Measurements from ENCODE around the gene GLDN.

GLDN gene

DNA sequence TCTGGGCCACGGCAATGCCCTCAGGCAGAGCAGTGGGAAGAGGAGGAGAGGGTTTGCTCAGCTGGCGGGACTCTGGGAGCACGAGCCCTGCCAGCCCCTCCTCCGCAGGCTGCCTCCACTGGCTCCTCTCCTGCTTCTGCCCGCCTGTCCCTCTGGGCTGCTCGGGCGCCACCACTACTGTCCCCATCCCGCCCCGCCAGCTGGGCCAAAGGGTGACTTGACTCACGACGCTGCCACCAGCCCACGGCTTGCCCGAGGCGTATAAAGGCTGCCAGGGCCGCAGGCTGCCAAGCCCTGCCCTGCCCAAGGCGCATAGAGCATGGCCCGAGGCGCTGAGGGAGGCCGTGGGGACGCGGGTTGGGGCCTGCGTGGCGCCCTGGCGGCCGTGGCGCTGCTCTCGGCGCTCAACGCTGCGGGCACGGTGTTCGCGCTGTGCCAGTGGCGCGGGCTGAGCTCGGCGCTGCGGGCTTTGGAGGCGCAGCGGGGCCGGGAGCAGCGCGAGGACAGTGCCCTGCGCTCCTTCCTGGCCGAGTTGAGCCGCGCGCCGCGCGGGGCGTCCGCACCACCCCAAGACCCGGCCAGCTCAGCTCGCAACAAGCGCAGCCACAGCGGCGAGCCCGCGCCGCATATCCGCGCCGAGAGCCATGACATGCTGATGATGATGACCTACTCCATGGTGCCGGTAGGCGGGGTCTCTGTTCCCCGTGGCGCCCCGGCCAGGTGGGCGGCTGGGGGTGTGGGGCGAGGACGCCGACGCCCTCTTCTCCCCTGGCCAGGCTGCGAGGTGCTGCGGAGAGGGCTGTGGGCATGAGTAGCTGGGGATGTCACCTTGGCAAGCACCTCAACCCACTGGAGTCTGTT, at the start of gene GLDN:
GLDN (plus strand) TSS at position 290 of the 861 bp plus-strand sequence; CDS start at position 320, 30 bp downstream.
- DNase-seq, result no peak

GRCh38 chr15:51298620-51299019, 42.8 kb upstream of the GLDN start:
- DNase-seq, result no peak

DNA sequence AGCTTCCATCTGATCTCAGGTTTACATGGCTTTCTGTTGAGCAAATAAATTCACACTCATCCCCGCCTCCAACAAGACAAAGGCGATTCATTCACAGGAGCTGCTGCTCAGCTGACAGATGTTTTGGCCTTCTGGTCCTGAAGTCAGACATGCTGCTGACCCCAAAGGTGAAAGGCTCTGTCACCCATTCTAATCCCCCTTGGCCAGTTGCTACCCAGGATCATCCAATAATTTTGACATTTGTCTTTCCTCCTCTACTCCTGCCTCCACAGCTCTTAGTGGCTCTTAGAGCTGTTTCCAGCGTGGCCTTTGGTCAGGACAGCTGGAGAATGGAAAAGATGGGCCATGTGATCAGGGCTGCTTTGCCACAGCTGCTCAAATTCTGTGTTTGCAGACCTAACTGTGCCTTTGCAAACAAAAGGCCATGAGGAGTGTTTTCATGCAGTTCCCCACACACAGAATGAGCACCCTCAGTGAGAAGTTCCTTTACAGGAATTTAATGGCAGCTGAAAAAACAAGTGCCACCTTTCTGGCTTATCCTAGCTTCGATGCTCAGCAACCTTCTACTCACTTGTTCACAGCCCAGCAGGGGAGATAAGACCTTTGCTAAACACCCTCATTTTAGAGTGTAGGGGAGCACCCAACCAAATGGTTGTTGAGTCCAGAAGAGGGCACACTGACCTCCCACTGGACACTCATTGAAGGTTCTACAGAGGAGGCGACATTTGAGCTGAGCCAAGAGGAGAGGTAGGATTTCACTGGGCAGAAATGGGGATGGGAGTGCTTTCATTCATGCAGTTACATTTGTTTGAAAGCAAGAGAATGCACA, 42.1 kb upstream of the GLDN start:
- no peak for DNase-seq

GRCh38 chr15:51302480-51302879, 39.0 kb upstream of the GLDN start:
- DNase-seq, result no peak

- no peak for DNase-seq
Measured at GRCh38 chr15:51303462-51303980, 37.9 kb upstream of the GLDN start.

GRCh38 chr15:51307325-51307724, 34.1 kb upstream of the GLDN start:
- DNase-seq, result no peak

DNA sequence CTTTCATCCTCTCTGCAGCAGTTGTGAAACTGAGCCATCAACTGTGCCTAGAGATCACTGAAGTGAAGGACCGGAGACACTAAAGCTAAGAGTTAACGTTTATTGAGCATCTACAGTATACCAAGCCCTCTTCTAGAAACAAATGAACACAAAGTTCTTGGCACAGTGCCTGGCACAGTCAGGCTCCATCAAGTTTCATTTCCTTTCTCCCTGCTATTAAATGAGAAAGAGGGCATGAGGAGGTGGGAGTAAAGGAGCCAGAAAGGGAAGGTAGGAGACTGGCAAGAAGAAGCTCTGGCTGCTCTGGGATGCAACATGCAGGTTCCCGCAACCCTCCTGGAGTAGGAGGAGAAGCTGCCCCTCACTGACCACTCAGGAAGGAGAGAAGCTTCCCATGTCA, 33.6 kb upstream of the GLDN start:
- DNase-seq, result no peak

GRCh38 chr15:51310064-51310463, 31.4 kb upstream of the GLDN start:
- DNase-seq, result no peak

DNA sequence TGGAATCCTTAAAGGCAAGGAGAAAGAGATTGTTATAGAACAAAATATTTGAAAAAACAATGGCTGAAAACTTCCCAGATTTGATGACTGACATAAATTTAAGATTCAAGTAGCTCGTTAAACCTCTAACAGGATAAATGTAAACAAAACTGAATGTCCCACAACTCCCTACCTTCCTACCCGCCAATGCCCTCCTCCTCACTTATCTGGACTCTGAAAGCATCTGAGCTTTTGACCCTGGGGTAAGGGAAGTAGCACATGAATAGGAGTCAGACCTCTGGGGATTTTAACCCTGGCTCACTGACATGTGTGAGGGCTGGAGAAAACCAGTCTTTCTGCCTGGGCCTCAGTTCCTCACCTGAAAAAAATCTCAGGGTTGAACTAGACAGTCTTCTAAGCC, 29.9 kb upstream of the GLDN start:
- no peak for DNase-seq

DNA sequence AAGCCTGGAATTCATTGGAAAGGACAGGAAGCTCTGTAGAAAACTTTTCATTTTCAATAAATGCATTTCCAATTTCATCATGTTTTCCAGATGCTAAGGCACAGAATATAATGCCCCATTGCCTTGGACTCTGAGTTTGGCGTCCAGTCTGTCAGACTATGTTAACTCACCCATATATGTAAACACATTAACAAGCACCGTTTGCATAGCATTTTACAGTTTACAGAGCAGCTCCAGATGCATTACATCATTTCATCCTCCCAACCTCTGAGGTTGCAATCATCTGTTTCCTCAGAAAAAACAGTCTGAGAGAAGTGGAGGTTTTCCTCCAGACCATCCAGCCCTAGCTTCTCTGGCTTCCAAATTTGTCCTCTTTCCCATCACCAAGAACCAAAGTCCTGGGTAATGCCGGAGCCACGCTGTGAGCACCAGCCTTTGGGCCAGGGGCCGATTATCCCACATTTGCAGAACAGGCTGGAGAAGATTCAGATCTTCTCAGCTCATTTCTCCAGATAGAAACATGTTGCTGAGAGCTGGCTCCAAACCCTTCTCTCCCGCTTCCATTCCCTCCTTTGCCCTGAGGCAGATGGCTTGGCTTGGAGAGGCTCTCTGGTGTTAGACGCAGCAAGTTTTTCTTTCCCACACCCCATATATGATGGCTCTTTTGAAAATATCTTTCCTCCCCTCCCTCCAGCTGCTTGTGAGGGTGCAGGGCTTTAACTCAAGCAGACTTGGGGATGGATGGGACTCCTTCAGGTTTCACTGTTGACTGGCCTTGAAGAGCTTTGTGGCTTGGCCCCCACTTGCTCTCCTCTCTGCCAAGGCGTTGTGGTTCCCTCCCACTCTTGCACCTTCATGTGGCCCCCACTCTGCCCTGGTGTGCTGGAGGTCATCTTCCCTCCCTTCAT, 29.0 kb upstream of the GLDN start:
- no peak for DNase-seq

- DNase-seq, result no peak
Measured at GRCh38 chr15:51313074-51313393, 28.4 kb upstream of the GLDN start.

GRCh38 chr15:51313644-51314280, 27.7 kb upstream of the GLDN start:
- DNase-seq, result no peak

- DNase-seq, result no peak
Measured at GRCh38 chr15:51314391-51315337, 26.8 kb upstream of the GLDN start.

DNA sequence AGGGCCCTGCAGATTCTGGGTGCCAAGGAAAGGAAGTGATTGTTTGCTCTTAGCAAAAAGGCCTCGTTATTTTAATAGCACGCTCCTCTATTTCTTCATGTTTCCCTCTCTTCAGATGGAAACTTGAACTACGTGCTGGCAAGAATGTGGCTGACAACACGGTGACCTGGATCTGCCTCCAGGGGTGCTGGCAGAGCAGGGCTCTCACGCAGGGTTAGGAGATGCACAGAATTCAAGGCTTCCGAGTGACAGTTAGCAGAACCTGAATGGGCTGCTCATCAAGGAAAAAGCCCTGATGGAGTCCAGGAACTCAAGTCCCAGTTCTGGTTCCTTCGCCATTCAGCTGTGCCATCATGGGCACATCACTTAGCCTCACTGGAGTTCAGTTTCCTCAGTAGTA, 25.7 kb upstream of the GLDN start:
- no peak for DNase-seq

DNA sequence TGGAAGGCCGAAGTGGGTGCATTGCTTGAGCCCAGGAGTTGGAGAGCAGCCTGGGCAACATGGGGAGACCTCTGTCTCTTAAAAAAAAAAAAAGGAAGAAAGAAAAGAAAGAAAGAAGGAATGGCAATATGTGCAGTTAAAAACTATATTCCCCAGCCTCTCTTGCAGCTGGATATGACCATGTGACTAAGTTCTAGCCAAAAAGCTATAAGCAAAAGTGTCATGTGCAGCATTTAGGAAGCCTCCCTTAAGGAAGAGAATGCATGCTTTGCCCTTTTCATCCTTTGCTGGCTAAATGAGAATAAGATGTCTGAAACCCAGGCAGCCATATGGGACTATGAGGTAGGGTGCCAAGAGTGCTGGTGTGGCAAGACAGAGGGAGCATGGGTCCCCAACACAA, 24.8 kb upstream of the GLDN start:
- DNase-seq, result no peak

DNA sequence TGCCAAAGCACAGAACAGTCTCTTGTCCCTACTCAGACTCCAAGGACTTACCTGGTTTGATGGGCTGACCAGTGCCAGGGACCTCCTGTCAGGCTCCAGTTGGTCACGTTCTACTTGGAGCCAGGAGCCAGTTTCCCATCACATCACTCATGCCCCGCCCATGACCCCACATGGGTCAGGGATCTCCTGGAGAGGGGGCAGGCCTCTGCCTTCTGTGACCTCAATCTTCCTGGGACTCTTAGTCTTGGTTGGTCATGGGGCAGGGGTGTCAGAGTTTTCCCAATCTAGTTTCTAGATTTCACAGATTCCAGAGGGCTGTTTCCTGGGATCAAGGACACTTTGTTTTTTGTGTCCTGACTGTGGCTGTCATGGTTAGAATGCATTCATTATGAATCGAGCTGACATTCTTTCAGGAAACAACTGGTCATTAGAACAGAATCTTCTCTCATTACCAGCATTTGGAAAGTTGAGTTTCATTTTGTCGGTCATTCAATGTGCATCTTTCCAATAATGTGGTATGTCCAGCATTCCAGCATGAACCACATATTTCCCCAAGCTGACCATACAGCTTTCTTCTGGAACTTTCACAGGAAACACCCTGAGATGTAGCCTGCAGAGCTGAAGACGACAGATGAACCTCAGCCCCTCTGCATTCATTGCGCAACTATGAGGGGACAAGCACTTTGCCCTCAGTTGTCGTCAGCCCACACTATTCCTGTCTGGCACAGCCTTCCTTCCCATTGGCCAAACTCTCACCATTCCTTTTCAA, 22.9 kb upstream of the GLDN start:
- DNase-seq, result no peak

DNA sequence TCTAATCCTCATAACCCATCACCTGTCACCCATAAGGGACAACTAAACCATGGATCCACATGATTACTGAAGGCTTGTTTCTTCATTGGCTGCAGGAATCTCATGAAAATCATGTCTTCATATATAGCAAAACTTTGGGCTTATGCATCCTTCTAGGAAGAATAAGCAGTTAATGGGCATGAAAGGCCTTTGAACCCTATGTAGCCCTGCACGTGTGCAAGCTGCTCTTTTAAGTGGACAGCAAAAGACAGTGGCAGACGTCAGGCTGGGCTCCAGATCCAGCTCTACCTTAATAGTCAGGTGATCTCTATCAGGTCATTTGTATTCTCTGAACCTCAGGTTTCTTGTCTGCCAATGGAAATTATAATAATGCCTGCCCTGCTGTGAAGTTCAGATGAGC, 21.9 kb upstream of the GLDN start:
- DNase-seq, result no peak

- no peak for DNase-seq
Measured at GRCh38 chr15:51320843-51321242, 20.6 kb upstream of the GLDN start.

GRCh38 chr15:51321316-51321715, 20.1 kb upstream of the GLDN start:
- no peak for DNase-seq

- no peak for DNase-seq
Measured at GRCh38 chr15:51322621-51323296, 18.7 kb upstream of the GLDN start.
